ENCODE measurements around the gene MCTP1. TPM values are rescaled to one million over a fixed set of nuclear protein-coding genes. Genes with fewer than 3 reads are reported as not detected.

MCTP1 gene
- total and polyA plus RNA-seq, 9 of the 15 experiments (the other 6 are each of a cell fraction or from before 2014, with no cell fraction given) = 0.04 to 0.93 (median 0.06) TPM; not detected in 4

DNA sequence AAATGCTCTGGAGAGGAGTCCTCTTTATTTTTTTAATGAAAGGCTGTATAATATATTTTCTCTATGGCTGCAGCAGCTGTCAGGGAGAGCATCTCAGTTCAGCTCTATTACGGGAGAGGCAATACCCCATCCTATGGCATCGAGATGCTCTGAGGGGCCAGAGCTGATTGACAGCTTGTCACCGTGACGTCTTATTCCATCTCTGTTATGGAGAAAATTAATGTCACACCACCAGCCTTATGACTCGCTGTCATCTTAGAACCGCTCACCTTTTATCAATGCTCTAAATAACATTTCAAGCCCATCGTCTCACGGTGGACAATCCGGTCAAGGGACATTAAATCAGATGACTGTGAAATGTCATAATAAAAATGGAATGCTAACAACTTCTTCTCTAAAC lies 392.9 kb downstream of the MCTP1 start:
- ATAC-seq (no peak), DNase-seq (ENCODE audit: extremely low read depth in 1 of 4, low spot score in 3 of 4) (no peak), FAIRE-seq (no peak)
- Histone ChIP-seq H3K4me3 (no peak overlapping the region), H3K27me3 (ENCODE audit: control insufficient read depth in 2 of 2, insufficient read depth in 2 of 2, low read length in 2 of 2) (no peaks in the 10 kb centered on the region), H3K4me1 (replicated peaks in 1 of 2; ENCODE audit: control insufficient read depth in 2 of 2, insufficient read depth in 2 of 2, low read length in 2 of 2) (no peaks in the 10 kb centered on the region), H3K27ac (ENCODE audit: extremely low read depth, low read depth, low read length) (no peak overlapping the region), H3K79me2 (ENCODE audit: control insufficient read depth, insufficient read depth, low read length) (no peaks in the 10 kb centered on the region), H4K20me1 (replicated peaks; ENCODE audit: control insufficient read depth, insufficient read depth, low read length) (no peaks in the 10 kb centered on the region), H3K9me3 (replicated peaks; ENCODE audit: control insufficient read depth, insufficient read depth, low read depth, low read length) (no peaks in the 10 kb centered on the region), H3K4me2 (ENCODE audit: insufficient read depth, low read length) (no peak overlapping the region), H2AFZ (ENCODE audit: low read depth, low read length) (no peak overlapping the region), H3K9ac (ENCODE audit: insufficient read depth in 1 of 2, low read depth in 2 of 2, low read length in 2 of 2) (no peak overlapping the region), H3K9me1 (ENCODE audit: control insufficient read depth, insufficient read depth, low read length) (no peaks in the 10 kb centered on the region), H3K36me3 (ENCODE audit: control insufficient read depth, insufficient read depth, low read length) (no peaks in the 10 kb centered on the region)
- WGBS (ENCODE audit: insufficient coverage, low coverage, missing lambda C conversion rate) = 0% methylated on average over 9 of the region's 9 CpGs
- TF ChIP-seq MYNN (IDR thresholded peaks at IDR 0.05) (no peak), MYNN (CRISPR knock-in tag; IDR thresholded peaks at IDR 0.05) (no peak), HDAC1 (IDR thresholded peaks at IDR 0.05) (no peak), ZNF644 (tag; IDR thresholded peaks at IDR 0.05; ENCODE audit: low read depth) (no peak), CBX2 (IDR thresholded peaks at IDR 0.05; ENCODE audit: insufficient read depth, low read length, poor library complexity, severe bottlenecking) (no peak), ZNF347 (CRISPR knock-in tag; IDR thresholded peaks at IDR 0.05; ENCODE audit: low read depth) (no peak), KAT7 (CRISPR knock-in tag; IDR thresholded peaks at IDR 0.05; ENCODE audit: borderline replicate concordance) (no peak), KLF10 (CRISPR knock-in tag; IDR thresholded peaks at IDR 0.05) (no peak), PHTF2 (CRISPR knock-in tag; IDR thresholded peaks at IDR 0.05) (no peak), ZNF551 (CRISPR knock-in tag; IDR thresholded peaks at IDR 0.05) (no peak), NFYB (IDR thresholded peaks at IDR 0.05; ENCODE audit: extremely low read depth, insufficient read length) (no peak), ETS2 (tag; IDR thresholded peaks at IDR 0.05; ENCODE audit: borderline replicate concordance, poor library complexity, severe bottlenecking) (no peak), BCL6 (CRISPR knock-in tag; IDR thresholded peaks at IDR 0.05) (no peak), POU5F1 (IDR thresholded peaks at IDR 0.05; ENCODE audit: borderline replicate concordance, low read depth, low read length, partially characterized antibody) (no peak)
- TF ChIP-seq, protein P1, sequence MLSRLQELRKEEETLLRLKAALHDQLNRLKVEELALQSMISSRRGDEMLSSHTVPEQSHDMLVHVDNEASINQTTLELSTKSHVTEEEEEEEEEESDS (CRISPR knock-in tag; IDR thresholded peaks at IDR 0.05) = no peak
- TF ChIP-seq, protein P2, sequence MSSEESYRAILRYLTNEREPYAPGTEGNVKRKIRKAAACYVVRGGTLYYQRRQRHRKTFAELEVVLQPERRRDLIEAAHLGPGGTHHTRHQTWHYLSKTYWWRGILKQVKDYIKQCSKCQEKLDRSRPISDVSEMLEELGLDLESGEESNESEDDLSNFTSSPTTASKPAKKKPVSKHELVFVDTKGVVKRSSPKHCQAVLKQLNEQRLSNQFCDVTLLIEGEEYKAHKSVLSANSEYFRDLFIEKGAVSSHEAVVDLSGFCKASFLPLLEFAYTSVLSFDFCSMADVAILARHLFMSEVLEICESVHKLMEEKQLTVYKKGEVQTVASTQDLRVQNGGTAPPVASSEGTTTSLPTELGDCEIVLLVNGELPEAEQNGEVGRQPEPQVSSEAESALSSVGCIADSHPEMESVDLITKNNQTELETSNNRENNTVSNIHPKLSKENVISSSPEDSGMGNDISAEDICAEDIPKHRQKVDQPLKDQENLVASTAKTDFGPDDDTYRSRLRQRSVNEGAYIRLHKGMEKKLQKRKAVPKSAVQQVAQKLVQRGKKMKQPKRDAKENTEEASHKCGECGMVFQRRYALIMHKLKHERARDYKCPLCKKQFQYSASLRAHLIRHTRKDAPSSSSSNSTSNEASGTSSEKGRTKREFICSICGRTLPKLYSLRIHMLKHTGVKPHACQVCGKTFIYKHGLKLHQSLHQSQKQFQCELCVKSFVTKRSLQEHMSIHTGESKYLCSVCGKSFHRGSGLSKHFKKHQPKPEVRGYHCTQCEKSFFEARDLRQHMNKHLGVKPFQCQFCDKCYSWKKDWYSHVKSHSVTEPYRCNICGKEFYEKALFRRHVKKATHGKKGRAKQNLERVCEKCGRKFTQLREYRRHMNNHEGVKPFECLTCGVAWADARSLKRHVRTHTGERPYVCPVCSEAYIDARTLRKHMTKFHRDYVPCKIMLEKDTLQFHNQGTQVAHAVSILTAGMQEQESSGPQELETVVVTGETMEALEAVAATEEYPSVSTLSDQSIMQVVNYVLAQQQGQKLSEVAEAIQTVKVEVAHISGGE (CRISPR knock-in tag; IDR thresholded peaks at IDR 0.05) = no peak
- BruUV-seq (replicated peaks) = no TSS peak
- in situ Hi-C loops (cut with MboI) = no loop called here
- intact Hi-C loops (cut with micrococcal nuclease) = no loop called here
- POLR2A ChIA-PET = interaction anchor here (1.1 kb wide), 1 partner anchor 26 kb away, joined by 3 read pairs; no protein-coding TSS in a partner anchor
- CTCF ChIA-PET (ENCODE audit: low intra/inter-chr PET ratio) = no interaction called here
